HS-5 (cell line): ENCODE results near the gene C17orf78.
"Not testable (repeated sequence)": the region's sequence is repeated elsewhere in the genome, so short reads cannot be mapped to it uniquely, and the experiment has no call there.

ENCODE experiments used
- DNase-seq: peaks from one replicate; pipeline ENCODE4 v3.0.0-alpha.2; 2012; ENCODE audit warnings: low read depth

The C17orf78 gene

GRCh38 chr17:37440424-37440823, 64.6 kb downstream of the C17orf78 start:
- DNase-seq, result no peak

GRCh38 chr17:37441369-37442014, 65.7 kb downstream of the C17orf78 start:
- not testable (repeated sequence) for DNase-seq
